Dermis blood vessel endothelial cell (primary cell): ENCODE results near the gene CGB8. TPM values are rescaled to one million over a fixed set of nuclear protein-coding genes. Genes with fewer than 3 reads are reported as not detected.
"Not testable (repeated sequence)": the region's sequence is repeated elsewhere in the genome, so short reads cannot be mapped to it uniquely, and the experiment has no call there.

ENCODE experiments used
- DNase-seq: peaks from one replicate; pipeline ENCODE4 v3.0.0; 2010
- total RNA-seq: library from RNA; depleted of rRNA; stranded (reverse); fragments of >200 nt; gene quantifications from 2 replicates; pipeline ENCODE4 v1.2.3, GENCODE V29; 2014

Gene CGB8
- total RNA-seq, 1 donor from 2014 or later, result not detected

DNA sequence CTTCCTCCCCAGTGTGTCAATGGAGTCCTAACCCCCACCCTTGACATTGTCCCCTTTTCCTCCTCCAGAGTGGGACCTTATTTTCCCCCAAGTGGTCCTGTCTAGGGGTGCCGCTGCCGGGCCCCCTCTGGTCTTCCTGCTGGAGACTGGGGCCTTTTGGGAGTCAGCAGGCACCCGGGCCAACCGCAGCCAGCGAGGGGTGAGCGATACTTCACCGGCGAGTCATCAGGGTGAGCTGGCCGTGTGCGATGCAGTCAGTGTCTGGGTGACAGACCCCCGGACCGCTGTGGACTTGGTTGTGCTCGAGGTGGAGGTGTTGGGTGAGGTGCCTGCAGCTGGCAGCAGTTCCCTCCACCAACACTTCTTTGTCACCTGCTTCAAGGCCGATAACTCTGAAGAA, 19.2 kb downstream of the CGB8 start:
- DNase-seq, result not testable (repeated sequence)

DNA sequence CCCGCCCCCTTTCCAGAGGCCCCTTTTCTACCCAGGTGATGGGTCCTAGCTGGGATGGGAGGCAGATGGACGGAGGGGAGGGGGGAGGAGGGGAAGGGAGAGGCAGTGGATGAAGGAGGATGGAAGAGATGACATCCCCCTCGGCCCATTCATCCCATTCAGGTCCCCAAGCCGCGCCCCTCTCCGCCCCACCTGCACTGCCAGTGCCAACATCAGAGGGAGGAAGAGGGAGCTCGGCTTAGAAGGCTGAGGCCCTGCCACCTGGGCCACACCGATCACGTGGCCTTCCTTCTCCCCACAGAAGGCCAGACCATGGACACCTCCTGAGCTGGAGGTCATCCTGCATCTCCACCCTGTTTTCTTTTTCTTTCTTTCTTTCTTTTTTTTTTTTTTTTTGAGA, 20.2 kb downstream of the CGB8 start:
- DNase-seq, result not testable (repeated sequence)

DNA sequence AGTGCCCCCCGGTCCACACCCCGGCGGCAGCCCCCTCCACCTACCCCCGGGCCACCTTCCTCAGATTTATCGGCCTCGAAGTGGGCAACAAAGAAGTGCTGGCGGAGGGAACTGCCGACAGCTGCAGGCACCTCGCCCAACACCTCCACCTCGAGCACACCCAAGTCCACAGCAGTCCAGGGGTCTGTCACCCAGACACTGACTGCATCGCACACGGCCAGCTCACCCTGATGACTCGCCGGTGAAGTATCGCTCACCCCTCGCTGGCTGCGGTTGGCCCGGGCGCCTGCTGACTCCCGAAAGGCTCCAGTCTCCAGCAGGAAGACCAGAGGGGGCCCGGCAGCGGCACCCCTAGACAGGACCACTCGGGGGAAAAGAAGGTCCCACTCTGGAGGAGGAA, 23.3 kb downstream of the CGB8 start:
- DNase-seq, result not testable (repeated sequence)

DNA sequence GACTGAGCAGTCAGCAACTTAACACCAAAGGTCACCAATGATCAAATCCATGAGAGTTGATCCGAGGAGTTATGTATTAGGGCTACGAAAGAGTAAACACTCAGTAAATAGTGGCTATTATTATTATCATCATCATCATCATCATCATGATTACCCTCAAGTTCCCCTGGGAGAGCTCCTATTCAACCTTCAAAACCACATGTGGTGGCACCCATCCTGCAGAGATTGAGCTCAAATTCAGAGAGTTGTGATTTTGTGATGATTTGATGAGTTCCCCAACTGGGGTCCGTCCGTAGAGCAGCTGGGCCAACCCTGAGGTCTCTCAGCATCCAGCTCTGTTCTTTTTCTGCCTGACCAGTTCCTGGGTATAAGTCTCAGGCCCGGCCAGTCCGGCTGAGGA, 23.8 kb downstream of the CGB8 start:
- not testable (repeated sequence) for DNase-seq

DNA sequence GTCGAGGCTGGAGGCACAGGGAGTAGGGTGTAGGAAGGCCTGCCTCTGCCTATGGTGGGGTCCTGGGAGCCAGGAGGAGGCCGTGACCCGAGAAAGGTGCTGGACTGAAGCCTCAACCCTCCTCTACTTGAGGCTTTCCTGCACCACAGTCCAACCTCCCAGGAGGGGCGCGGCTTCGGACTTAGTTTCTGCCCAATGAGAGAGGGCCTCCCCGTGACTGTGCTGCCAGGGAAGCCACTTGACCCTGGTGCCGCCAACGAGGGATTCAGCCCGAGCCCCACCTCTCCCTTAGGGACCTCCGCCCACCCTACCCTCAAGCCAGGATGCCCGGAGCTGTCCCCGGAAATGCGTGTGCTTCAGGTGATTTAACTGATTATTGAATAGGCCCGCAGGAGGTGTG, 24.7 kb downstream of the CGB8 start, which contains the start of gene CGB3:
CGB3 (minus strand) TSS at position 101 of the 400 bp plus-strand sequence. CDS start 362 bp downstream, outside the sequence.
- not testable (repeated sequence) for DNase-seq

DNA sequence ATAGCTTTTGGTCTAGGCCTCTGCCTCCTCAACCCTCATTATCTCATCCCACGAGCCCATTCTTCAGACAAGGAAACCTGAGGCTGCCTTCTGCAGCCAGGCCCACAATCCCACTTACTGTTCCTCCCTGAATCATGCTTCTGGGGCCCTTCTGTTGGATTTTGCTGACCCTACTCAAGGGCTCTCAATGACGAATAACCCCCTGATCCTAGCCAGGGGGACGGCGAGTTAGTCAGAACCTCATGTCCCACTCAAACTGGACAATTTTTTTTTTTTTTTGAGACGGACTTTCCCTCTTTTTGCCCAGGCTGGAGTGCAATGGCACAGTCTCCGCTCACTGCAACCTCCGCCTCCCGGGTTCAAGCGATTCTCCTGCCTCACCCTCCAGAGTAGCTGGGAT, 26.8 kb downstream of the CGB8 start:
- DNase-seq, result no peak

DNA sequence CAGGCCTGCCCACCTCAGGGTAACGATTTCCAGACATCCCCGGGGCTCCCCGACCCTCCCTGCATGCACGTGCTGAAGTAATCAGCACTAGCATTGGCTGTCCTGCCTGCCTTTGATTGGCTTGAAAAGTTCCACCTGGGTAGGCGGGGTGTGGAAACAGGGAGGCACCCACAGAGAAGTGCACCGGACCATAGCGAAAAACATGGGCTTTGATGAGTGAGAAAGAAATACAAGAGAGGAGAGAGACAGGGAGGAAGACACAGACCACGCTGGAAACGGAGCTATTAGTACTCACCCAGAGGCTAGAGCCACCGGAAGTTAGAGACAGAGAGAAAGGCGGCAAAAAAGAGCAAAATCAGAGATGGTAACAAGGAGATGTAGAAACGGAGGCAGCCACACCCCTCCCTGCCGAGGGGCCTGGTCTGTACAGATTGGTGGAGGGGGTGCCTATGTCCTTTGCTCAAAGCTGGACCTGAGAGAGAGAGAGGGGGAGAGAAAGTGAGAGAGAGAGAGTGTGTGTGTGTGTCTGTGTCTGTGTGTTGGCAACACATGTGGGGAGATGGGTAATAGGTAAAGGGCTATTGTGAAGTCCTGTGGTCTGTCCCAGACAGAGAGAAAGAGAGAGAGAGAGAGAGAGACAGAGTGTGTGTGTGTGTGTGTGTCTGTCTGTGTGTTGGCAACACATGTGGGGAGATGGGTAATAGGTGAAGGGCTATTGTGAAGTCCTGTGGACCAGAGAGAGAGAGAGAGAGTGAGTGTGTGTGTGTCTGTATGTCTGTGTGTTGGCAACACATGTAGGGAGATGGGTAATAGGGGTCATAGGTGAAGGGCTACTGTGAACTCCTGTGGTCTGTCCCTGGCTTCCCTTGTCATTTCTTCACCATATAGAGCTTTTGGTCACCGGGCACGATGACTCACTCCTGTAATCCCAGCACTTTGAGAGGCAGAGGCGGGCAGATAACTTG, 27.7 kb downstream of the CGB8 start:
- DNase-seq, result no peak

DNA sequence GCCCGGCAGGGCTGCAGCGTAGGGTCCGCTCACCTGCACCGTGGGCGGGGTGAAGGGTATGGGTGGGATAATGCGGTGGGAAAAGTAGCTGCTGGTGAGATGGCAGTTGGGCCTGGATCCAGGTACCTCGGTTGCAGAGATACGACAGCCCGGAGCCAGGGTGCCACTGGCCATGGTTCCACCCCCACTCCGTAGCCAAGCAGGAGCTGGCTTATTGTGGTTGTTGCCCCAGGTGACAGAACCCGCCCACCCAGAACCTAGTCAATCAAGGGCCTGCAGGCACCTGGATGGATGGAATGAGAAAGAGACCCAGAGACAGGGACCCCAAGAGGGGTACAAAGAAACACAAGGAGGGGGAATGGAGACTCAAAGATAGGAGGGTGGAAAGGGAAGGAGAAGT, 28.6 kb downstream of the CGB8 start:
- no peak for DNase-seq

DNA sequence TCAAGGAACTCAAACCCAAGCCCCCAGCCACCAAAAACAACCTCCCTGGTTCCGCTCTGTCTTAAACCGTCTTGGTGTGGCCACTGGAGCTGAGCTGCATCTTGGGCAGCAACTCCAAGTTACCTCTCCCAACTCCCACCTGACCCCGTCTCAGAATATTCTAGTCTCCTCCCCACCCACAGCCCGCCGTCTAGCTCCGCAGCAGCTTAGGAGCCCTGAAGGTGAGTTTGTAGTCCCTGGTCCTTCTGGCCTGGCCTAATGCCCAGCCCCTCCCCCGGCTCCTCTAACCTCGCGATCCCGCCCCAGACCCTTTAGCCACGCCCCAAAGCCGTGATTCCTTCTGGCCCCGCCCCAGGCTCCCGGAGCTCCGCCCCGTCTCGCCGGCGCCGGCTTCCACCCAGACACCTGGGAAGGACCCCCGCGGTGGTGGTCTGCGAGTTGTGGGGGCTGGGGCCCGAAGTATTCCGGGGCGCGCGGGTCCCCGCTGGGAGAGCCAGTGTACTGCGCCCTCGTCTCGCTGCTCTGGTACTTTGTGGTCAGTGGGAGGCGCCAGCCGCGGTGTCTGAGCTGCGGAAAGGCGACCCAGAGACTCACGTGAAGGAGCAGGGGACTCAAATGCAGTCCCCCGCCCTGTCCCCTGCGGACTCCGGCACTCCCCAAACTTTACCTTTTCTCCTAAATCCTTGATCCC, 29.5 kb downstream of the CGB8 start:
- DNase-seq, result peak; percentile 60

DNA sequence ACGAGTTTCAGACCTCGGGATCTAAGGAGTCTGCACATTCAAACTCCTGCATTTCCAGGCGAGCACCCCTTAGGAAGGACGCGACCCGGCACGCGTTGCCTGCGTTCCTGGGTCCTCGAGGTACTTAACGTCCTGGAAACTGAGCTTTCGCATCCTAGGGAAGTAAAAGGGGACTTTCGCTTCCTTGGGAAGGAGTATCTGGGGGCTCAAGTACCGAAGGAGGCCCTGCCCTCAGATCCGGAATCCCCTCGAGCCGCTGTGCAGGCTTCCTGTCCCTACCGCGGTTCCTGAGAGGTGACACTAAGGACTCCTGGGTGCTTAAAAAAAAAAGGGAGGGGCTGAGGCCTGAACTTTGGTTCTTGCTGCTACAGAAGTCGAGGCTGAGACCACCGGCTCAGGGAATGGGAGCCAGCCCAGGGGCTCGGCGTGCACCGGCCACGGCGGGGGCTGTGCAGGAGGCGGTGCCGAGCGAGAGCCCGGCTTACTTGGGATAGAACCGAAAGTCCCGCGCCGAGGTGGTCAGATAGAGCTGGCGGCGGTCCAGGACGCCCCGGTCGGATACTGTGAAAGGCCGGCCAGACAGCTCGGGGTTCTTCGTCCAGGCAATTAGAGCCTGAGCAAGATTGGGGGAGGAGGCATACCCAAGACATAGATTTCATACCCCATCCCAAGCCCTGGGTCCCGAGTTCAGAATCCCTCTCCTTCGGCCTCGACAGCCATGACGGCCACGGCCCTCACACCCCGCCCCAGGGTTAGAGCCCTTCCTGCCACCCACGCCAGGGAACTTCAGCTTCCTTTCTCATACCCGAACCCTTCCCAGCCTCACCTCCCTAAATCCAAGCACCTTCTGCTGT, 30.3 kb downstream of the CGB8 start:
- peak; percentile 19 for DNase-seq

DNA sequence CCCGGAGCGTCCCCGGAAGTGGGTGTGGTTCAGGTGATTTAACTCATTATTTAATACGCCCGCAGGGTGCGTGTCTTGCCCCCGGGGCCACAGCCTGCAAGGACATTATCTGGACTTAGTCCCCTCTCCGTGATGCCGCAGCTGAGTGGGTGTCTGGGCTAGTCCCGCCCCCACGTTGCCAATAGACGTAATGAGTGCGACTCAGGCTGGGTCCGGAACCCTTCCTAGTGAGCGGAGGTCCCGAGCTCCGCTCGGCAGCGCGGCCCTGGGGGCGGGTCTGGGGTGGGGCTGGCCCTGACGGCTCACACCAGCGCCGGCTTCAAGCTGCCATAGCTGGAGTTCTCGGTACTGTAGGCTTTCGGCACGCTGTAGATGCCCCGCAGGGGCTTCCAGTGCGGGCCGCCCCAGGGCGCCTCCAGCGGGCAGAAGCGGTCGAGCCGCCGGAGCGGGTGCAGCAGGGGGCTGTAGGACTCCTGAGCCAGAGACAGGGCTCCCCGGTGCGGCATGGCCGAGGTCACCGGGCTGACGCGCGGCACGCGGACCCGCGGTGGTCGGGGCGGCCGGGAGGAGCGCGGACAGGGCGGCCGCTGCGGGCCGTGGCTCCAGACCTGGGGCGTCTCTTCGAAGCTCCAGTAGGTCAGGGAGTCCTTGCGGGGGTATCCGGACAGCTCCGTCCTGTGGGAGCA, 31.1 kb downstream of the CGB8 start:
- peak; percentile 72 for DNase-seq

DNA sequence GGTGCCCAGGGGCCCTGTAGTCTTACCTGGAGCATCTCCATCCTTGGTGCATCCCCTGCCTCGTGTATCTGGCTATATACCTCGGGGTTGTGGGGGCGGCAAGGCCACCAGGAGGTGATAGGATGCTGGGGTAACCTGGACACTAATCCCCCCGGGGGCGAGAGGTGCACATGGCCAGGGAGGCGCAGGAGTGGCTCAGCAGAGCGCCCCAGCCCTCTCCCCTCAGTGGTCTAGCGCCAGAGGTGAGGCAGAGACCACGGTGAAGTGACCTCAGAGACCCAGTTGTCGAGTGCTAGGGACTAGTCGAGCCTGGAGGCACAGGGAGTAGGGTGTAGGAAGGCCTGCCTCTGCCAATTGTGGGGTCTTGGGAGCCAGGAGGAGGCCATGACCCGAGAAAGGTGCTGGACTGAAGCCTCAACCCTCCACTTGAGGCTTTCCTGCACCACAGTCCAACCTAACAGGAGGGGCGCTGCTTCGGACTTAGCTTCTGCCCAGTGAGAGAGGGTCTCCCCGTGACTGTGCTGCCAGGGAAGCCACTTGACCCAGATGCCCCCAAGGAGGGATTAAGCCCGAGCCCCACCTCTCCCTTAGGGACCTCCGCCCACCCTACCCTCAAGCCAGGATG, 31.8 kb downstream of the CGB8 start, which contains the start of gene LHB:
LHB (minus strand) TSS at position 51 of the 625 bp plus-strand sequence; CDS start at position 41, 10 bp downstream.
- DNase-seq, result no peak

DNA sequence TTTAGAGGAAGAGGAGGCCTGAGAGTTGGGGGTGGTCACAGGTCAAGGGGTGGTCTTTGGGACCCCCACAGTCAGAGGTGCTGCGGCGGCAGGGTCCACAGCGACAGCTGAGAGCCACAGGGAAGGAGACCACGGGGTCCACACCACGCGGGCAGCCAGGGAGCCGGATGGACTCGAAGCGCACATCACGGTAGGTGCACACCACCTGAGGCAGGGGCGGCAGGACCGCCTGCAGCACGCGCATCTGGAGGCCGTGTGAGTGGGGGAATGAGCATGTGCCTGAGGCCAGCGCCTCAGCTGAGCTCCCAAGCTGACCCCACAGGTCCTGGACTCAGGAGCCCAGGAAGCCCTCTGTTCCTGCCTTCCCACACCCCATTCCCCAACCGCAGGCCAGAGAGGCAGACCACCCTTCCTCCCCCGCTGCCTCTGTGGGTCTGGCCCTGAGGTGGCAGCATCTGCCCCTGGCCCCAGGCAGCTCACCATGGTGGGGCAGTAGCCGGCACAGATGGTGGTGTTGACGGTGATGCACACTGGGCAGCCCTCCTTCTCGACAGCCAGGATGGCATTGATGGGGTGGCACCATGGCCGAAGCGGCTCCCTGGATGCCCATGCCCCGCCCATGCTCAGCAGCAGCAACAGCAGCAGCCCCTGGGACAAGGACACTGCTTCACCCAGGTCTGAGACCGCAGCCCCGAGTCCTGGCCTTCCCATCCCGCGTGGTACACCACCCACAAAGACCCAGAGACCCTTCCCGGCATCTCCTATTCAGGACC, 32.7 kb downstream of the CGB8 start:
- no peak for DNase-seq

DNA sequence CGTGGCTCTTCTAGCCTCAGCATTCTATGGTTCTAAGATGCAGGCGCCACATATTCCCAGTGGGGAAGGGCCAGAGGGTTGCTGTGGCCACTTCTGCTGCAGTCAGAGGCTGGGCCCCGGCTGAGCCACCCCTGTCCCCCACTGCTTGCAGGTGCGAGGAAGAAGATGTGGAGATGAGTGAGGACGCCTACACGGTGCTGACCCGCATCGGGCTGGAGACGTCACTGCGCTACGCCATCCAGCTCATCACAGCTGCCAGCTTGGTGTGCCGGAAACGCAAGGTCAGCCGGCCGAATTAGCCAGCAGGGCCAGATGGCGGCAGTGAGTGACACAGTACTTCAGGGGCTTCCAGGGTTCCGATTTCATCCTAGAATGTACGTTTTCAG, 34.0 kb downstream of the CGB8 start:
- DNase-seq, result no peak

DNA sequence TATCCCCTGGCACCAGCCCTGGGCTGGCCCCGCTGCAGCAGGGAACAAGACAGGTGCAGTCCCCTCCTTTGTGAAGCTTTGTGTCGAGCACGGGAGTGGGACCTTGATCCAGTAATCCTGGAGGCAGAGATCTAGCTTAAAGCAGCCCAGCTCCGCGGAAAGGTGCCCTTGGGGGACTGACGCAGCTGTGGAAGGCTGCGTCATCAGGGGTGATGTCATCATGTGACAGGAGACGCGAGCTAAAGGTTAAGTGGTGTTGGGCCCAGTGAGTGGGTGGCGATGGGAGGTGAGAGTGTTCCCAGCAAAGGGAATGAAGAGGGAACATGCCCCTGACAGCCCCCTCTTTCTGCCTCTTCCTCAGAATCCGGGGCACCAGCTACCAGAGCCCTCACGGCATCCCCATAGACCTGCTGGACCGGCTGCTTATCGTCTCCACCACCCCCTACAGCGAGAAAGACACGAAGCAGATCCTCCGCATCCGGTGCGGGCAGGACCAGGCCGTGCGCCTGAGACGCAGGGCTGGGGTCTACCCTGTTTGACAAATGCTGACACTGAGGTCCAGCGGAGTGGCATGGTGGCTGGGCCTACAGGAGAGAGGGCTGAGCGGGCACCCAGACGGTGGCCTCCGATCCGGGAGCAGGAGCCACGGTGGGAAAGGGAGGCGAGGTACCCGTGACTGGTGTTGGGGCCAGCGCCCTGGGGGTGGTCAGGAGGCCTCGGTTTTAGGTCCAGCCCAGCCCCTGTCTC, 34.6 kb downstream of the CGB8 start:
- no peak for DNase-seq

DNA sequence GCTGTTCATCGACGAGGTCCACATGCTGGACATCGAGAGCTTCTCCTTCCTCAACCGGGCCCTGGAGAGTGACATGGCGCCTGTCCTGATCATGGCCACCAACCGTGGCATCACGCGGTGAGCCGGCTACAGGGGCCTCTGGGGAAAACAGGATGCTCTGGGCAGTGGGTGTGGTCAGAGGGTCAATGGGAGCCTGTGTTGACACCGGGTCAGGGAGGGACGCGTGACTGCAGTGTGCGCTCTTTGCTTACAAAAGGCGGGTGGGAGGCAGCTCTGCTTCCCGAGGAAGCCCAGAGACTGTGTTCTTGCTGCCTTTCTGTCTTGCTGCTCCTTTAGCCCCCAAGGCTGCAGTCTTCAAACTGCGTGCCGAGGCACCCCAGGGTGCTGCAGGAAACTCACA, 37.7 kb downstream of the CGB8 start:
- DNase-seq, result no peak

DNA sequence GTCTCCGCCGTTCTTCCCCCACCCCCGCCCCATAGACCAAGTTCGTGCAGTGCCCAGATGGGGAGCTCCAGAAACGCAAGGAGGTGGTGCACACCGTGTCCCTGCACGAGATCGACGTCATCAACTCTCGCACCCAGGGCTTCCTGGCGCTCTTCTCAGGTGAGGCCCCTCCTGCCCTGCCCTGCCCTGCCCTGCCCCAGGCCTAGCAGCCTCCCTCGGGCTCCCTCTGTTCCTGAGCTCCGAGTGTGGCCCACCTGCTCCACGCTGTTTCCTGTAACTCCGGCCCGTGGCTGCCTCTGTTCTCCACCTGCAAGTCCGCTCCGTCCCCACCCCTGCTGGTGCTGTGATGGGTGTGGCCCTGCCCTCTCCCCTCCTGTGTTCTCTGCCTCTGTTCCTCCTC, 38.5 kb downstream of the CGB8 start:
- DNase-seq, result no peak

DNA sequence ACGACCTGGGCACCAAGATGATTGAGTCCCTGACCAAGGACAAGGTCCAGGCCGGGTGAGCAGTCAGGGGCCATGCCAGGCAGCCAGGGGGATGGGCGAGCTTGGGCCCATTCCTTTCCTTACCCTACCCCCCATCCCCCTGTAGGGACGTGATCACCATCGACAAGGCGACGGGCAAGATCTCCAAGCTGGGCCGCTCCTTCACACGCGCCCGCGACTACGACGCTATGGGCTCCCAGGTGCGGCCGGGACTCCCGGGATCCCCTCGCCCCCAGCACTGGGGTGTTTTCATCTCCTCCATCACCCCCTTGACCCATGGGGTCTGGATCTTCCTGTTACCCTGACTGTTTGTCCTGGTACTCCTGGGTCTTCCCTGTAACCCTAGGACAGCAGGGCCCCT, 39.1 kb downstream of the CGB8 start:
- DNase-seq, result no peak

DNA sequence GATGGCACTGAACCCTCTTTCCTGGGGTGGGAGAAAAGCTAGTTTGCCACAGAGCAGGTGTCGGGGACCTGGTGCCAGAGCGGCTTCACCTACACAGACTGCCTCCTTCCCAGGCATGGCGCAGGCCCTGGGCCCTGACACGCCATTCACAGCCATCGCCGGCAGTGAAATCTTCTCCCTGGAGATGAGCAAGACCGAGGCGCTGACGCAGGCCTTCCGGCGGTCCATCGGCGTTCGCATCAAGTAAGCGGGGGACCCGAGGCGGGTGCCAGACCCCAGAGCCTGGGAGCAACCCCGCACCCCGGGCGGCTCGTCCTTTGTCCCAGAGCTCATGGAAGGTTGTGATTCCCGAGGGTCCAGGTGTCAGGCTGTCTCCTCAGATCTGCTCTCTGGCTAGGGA, 42.0 kb downstream of the CGB8 start:
- no peak for DNase-seq
